GM10266 (cell line): Measurements from ENCODE around the gene RHOC.
"Not testable (repeated sequence)": the region's sequence is repeated elsewhere in the genome, so short reads cannot be mapped to it uniquely, and the experiment has no call there.

Source experiments
- DNase-seq: peaks from one replicate; pipeline ENCODE4 v3.0.0; 2012; ENCODE audit errors: extremely low spot score
- TF ChIP-seq, protein P1 (sequence below): IDR thresholded peaks from 2 replicates; pipeline ENCODE4 v1.5.1; 2012; ENCODE audit warnings: mild to moderate bottlenecking, low read depth; ENCODE audit not compliant: control insufficient read depth, insufficient read depth; ENCODE audit errors: missing control alignments

The RHOC gene

DNA sequence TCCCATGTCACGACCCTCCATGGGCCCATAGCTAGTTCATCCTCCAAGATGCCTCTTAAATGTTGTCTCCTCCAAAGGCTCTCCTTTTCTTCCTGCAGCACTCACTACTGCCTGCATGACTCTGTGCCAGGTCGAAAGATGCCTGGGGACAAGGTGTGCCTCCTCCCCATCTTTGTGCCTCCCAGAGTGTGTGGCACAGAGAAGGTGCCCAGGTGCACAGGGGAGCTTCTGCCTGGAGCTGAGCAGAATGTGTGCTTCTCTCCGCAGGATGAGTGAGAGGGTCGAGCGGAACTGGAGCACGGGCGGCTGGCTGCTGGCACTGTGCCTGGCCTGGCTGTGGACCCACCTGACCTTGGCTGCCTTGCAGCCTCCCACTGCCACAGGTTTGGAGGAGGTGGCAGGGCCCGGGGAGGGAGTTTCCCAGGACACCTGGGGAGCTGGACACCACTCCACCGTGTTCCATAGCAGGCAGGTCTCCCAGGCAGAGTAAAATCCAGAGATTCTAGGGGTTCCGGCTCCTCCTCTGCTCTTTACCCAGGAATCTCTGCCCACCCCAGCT, 15.1 kb upstream of the RHOC start:
- TF ChIP-seq, protein P1, sequence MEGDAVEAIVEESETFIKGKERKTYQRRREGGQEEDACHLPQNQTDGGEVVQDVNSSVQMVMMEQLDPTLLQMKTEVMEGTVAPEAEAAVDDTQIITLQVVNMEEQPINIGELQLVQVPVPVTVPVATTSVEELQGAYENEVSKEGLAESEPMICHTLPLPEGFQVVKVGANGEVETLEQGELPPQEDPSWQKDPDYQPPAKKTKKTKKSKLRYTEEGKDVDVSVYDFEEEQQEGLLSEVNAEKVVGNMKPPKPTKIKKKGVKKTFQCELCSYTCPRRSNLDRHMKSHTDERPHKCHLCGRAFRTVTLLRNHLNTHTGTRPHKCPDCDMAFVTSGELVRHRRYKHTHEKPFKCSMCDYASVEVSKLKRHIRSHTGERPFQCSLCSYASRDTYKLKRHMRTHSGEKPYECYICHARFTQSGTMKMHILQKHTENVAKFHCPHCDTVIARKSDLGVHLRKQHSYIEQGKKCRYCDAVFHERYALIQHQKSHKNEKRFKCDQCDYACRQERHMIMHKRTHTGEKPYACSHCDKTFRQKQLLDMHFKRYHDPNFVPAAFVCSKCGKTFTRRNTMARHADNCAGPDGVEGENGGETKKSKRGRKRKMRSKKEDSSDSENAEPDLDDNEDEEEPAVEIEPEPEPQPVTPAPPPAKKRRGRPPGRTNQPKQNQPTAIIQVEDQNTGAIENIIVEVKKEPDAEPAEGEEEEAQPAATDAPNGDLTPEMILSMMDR = no peak
- DNase-seq = no peak

DNA sequence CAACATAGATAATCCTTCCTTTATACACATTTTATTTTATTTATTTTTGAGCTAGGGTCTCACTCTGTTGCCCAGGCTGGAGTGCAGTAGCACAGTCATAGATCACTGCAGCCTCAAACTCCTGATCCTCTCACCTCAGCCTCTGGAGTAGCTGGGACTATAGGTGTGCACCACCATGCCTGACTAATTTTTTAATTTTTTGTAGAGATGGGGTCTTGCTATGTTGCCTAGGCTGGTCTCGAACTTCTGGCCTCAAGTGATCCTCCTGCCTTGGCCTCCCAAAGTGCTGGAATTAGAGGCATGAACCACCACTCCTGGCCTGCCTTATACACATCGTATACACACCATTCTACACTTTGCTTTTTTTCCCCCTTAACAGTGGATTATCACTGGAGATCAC, 14.4 kb upstream of the RHOC start:
- DNase-seq = not testable (repeated sequence)

DNA sequence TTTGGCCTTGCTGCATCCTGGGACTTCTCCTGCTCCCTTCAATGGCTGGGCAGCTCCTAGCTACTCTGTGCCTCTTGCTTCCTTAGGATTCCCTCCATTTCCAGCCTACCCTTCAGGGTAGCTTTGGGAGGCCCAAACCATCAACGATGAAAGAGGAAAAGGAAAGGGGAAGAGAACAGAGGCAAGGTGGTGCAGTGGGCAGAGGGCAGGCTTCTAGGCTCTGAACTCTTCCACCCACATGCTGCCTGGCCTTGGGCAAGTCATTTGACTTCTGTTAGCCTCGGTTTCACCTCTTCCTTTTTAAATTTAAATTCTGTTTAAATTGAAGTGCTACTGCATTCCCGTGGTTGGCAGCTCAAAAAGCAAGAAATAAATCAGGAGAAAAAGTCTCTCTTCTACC, 13.9 kb upstream of the RHOC start:
- TF ChIP-seq, protein P1 = no peak
- no peak for DNase-seq

DNA sequence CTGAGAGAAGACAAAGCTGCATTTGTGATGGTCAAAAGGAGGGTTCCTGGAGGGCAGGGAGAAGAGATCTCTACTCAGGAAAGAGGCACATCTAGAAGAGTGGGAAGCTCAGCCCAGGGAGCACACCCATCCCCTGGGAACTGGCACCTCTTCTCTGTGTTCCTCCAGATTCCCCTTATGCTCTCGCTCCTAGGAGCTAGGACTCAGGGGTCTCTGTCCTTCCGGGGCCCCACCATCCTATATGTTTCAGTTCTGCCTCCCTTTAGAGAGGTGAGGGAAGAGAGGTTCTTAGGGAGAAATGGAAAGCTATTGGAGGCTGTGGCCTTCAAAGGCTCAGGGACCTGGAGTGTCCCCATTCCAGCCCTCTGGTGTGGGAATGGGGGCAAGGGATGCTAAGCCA, 12.8 kb upstream of the RHOC start:
- TF ChIP-seq, protein P1 = no peak
- DNase-seq = no peak

DNA sequence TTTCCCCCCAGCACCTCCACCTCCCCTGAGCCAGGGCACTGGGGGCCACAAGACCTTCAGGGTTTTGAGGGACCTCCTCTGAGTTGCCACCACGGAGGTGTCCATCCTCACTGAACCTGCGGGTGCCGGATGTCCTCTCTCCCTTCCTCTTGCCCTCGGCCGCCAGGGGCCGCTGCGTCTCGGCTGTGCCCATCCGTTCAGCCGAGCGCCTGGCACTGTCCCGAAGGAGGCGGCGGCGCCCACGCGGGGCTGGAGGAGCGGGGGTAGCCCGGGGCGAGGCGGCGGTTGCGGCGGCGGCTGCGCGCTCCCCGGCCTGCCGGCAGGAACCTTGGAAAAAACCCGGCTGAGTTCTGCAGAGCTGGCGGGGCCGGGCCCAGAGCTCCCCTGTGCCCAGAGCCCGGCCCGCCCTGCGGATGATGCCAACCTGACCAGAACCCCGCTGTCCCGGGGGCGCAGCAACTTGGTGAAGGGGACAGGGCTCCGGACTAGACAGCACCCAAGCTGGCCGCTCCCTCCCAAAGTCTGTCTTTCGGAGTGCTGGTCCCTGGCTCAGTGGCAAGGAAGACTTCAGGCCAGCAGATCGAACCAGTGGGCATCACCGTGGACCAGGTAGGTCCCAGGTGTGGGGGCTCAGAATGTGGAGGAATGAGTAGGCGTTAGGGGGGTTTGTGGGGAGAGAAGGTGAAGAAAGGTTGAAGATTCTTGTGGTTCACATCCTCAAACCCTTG, 11.9 kb upstream of the RHOC start:
- DNase-seq = peak; percentile 84
- TF ChIP-seq, protein P1 = peak; percentile 91

DNA sequence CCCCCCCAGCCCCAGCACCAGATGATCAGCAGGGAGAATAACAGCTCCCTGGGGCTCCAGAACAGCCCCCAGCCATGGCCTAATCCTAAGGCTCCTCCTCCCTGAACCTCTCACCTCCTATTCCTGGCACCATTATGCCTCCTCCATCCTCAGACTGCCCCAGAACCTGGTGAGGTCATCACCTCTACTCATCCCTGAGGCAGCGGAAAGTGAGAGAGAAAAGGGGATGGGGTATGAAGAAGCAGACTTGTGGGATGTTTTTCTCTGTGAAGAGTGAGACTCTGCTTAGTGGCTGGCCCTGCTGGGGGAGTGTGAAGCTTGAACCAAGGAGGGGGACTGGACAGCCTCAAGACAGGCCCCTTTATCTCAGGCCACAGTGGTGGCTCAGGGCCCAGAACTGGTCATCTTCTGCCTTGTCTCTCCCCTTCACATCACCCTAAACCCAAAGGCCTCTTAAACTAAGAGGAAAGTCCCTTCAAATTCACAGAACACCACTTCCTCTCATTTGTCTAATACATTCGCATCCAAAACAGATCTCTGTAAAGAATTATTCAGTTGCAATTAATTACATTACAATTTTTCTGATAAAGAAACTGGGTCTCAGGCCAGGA, 10.4 kb upstream of the RHOC start:
- DNase-seq = no peak
- TF ChIP-seq, protein P1 = no peak

DNA sequence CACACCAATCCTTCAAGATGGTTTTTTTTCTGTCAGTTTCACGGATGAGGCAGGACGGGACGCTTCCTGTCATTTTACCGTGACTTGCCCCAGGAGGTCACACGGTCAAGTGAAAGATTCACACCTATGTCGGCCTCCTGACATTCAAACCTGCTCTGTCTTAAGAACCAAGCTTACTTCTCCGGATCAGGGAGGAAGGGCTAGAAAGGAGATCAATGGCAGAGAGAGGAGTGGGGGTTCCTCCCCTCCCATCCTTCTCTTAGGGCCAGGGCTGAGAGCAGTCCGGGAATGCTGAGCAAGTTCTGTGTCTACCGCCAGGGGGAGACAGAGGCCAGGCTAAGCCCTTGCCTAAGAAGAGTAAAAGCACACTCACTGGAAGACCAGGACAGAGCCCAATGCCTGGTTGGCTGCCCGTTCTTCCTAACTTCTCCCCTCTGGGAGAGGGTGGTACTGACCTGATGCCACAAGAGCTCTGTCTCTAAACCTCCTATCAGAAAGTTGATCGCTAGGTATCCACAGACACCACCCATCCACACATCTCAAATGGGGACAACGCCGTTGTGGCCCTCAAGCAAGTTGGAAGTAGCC, 9.3 kb upstream of the RHOC start:
- peak; percentile 85 for DNase-seq
- TF ChIP-seq, protein P1 = peak; percentile 95
